DND-41 (cell line): Measurements from ENCODE around the gene ARHGAP18.

ENCODE experiments used
- EZH2 ChIP-seq: IDR thresholded peaks from 3 replicates; pipeline ENCODE4 v1.6.1; 2012; ENCODE audit warnings: borderline replicate concordance, low read depth, mild to moderate bottlenecking, moderate library complexity, low read length, inconsistent platforms; ENCODE audit not compliant: severe bottlenecking
- TF ChIP-seq, protein P1 (sequence below): IDR thresholded peaks from 2 replicates; pipeline ENCODE4 v1.5.1; 2012; ENCODE audit warnings: borderline replicate concordance, low read length, moderate library complexity, mild to moderate bottlenecking; ENCODE audit not compliant: poor library complexity, severe bottlenecking; ENCODE audit errors: extremely low read depth

DNA sequence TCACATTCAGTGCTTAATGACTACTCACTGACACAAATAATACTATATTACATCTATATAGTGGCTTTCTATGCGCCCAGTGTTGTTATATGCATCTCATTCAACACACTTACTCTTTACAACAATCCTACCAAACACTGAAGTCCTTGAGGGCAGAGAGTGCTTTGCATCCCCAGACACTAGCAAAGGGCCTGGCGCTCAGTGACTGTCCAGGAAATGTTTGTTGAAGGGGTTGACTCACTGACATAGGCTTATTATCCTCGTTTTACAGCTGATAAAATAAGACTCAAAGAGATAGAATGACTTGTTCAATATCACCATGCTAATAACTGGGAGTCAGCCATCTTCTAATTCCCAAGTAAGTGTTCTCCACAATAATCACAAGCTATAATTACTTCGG, 163.3 kb downstream of the ARHGAP18 start:
- TF ChIP-seq, protein P1, sequence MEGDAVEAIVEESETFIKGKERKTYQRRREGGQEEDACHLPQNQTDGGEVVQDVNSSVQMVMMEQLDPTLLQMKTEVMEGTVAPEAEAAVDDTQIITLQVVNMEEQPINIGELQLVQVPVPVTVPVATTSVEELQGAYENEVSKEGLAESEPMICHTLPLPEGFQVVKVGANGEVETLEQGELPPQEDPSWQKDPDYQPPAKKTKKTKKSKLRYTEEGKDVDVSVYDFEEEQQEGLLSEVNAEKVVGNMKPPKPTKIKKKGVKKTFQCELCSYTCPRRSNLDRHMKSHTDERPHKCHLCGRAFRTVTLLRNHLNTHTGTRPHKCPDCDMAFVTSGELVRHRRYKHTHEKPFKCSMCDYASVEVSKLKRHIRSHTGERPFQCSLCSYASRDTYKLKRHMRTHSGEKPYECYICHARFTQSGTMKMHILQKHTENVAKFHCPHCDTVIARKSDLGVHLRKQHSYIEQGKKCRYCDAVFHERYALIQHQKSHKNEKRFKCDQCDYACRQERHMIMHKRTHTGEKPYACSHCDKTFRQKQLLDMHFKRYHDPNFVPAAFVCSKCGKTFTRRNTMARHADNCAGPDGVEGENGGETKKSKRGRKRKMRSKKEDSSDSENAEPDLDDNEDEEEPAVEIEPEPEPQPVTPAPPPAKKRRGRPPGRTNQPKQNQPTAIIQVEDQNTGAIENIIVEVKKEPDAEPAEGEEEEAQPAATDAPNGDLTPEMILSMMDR: no peak
- TF ChIP-seq EZH2: no peak
